Nephron progenitor cell (in vitro differentiated cells): ENCODE results near the gene TMC8.

ENCODE experiments used
- DNase-seq: peaks from one replicate; pipeline ENCODE4 v3.0.0; 2021
- H3K27ac Mint-ChIP-seq: 2 replicates; pipeline ENCODE4 v1.8.0; 2021; ENCODE audit warnings: mild to moderate bottlenecking, moderate library complexity, mixed read lengths
- H3K27me3 Mint-ChIP-seq: 2 replicates; pipeline ENCODE4 v1.8.0; 2021; ENCODE audit warnings: mild to moderate bottlenecking, low read depth, mixed read lengths; ENCODE audit not compliant: poor library complexity
- H3K36me3 Mint-ChIP-seq: 2 replicates; pipeline ENCODE4 v1.8.0; 2021; ENCODE audit warnings: low read depth, mixed read lengths
- H3K4me1 Mint-ChIP-seq: 2 replicates; pipeline ENCODE4 v1.8.0; 2021; ENCODE audit warnings: mixed read lengths
- H3K4me3 Mint-ChIP-seq: 2 replicates; pipeline ENCODE4 v1.8.0; 2021; ENCODE audit warnings: mild to moderate bottlenecking, moderate library complexity, mixed read lengths
- H3K9me3 Mint-ChIP-seq: 2 replicates; pipeline ENCODE4 v1.8.0; 2021; ENCODE audit warnings: mild to moderate bottlenecking, moderate library complexity, mixed read lengths
- CTCF ChIP-seq: fragments of 200-600 bp; sonication (generic); IDR thresholded peaks from 2 replicates; pipeline ENCODE4 v1.5.0; 2021; ENCODE audit warnings: antibody characterized with exemption

The TMC8 gene

DNA sequence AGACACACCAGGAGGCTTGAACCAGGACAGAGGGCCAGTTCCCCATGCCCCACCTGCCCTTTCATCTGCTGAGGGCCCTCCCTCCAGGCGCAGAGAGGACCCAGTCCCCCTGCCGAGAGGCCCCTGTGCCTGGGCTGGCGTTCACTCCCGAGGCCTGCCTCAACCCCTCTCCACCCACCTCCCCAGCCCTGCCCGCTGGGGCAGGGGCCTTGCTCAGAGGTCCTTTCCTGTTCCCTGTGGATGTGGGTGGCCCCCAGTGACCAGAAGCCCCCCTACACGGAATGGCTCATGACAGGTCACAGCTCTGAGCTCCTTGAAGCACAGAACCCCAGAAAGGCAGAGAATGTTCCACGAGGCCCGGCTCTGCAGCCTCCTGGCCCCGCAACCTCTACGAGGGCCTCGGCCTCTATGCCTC, 8.8 kb upstream of the TMC8 start:
- Mint-ChIP-seq H3K27me3 (no peaks in the 10 kb centered on the region), H3K36me3 (peaks cover 20% of the 10 kb centered on the region), H3K9me3 (no peaks in the 10 kb centered on the region), H3K4me1 (peaks cover 17% of the 10 kb centered on the region), H3K4me3 (no peak overlapping the region), H3K27ac (no peak overlapping the region)
- TF ChIP-seq CTCF, result no peak
- no peak for DNase-seq

DNA sequence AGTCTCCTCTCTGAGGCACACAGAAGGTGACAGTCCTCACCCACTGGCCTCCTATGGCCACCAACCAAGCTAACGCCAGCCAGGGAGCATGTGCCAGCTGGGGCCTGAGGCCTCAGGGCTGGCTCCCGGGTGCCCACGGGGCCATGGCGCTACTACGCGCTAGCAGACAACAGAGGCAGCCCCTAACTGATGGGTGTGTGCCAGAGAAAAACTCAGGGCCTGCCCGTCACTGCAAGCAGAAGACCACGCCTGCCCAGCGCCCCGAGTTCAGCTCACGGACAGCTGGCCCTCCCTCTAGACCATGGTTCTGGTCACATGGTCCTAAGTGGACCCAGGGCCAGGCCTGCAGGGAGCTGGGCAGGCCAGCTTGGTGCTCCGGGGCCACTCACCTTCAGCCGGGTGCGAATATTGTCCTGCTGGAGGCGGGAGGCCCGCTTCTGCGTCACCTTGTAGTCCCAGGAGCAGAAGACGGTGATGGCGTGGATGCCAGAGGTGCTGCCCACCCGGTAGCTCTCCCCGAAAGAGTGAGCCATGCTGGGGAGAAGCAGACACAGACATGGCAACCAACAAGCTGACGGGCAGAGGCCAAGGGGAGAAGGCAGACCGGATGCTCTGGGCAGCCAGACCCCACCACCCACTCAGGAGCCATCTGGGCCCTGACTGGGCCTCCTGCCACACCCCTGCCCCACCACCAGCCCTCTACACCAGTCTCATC, 8.2 kb upstream of the TMC8 start:
- TF ChIP-seq CTCF, result no peak
- Mint-ChIP-seq H3K36me3 (peaks cover 20% of the 10 kb centered on the region), H3K27ac (no peak overlapping the region), H3K4me1 (peaks cover 19% of the 10 kb centered on the region), H3K9me3 (no peaks in the 10 kb centered on the region), H3K4me3 (no peak overlapping the region), H3K27me3 (no peaks in the 10 kb centered on the region)
- no peak for DNase-seq

DNA sequence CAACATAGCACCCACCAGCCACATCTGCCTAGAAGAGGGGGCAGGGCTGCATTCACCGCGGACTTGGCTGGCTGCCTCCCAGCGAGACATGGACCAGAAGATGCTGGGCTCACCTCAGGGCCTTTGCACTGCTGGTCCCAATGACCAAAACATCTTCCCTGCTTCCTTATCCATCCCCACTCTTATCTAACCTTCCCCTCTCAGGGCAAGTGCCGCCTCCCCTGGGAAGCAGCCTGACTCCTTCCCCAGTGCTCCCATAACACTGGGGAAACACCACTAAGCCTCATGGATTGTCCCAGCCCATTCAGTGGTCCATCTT, 7.7 kb upstream of the TMC8 start:
- no peak overlapping the region for H3K27ac Mint-ChIP-seq
- DNase-seq, result no peak
- no peak for TF ChIP-seq CTCF
- no peak overlapping the region for H3K4me3 Mint-ChIP-seq
- no peaks in the 10 kb centered on the region for H3K9me3 Mint-ChIP-seq
- H3K27me3 Mint-ChIP-seq, result no peaks in the 10 kb centered on the region
- peaks cover 20% of the 10 kb centered on the region for H3K36me3 Mint-ChIP-seq
- peaks cover 19% of the 10 kb centered on the region for H3K4me1 Mint-ChIP-seq

- no peak for TF ChIP-seq CTCF
- Mint-ChIP-seq H3K36me3 (peaks cover 20% of the 10 kb centered on the region), H3K27ac (no peak overlapping the region), H3K4me3 (no peak overlapping the region), H3K27me3 (no peaks in the 10 kb centered on the region), H3K4me1 (peaks cover 16% of the 10 kb centered on the region), H3K9me3 (no peaks in the 10 kb centered on the region)
- no peak for DNase-seq
These were observed 7.2 kb upstream of the TMC8 start for GRCh38 chr17:78123258-78123929.

GRCh38 chr17:78124081-78124835, 6.3 kb upstream of the TMC8 start:
- H3K27me3 Mint-ChIP-seq, result no peaks in the 10 kb centered on the region
- peaks cover 20% of the 10 kb centered on the region for H3K36me3 Mint-ChIP-seq
- no peak for DNase-seq
- TF ChIP-seq CTCF, result no peak
- H3K9me3 Mint-ChIP-seq, result no peaks in the 10 kb centered on the region
- H3K27ac Mint-ChIP-seq, result no peak overlapping the region
- peaks cover 22% of the 10 kb centered on the region for H3K4me1 Mint-ChIP-seq
- H3K4me3 Mint-ChIP-seq, result no peak overlapping the region
